Measurements from ENCODE around the gene LRRC61. TPM values are rescaled to one million over a fixed set of nuclear protein-coding genes. Genes with fewer than 3 reads are reported as not detected.

Gene LRRC61
- total and polyA plus RNA-seq, 2 of the 13 experiments (the other 11 are each of a cell fraction or from before 2014, with no cell fraction given): 33.0 to 34.8 TPM

- no peak for TF ChIP-seq YEATS4 (CRISPR knock-in tag; IDR thresholded peaks at IDR 0.05; ENCODE audit: borderline replicate concordance)
- peak; percentile 54 for TF ChIP-seq BRD4 (CRISPR knock-in tag; IDR thresholded peaks at IDR 0.05)
- 0 out of 2 replicates have a peak, but pooled peaks have one; percentile 7 for TF ChIP-seq KDM4B (CRISPR knock-in tag; IDR thresholded peaks at IDR 0.05)
- peak; percentile 9; the same call in 1 of the 2 replicates for TF ChIP-seq ATF2 (CRISPR knock-in tag; IDR thresholded peaks at IDR 0.05)
- TF ChIP-seq POLR2AphosphoS5 (IDR thresholded peaks at IDR 0.05; ENCODE audit: low read depth, low read length): peak; percentile 95
- peak in 1 of 2 experiments; percentile 70; a peak in 1 of 4 replicates for TF ChIP-seq HMGXB4 (CRISPR knock-in tag; IDR thresholded peaks at IDR 0.05; ENCODE audit: borderline replicate concordance in 1 of 2, low read depth in 1 of 2)
- 0 out of 2 replicates have a peak, but pooled peaks have one; percentile 34 for TF ChIP-seq ZNF160 (CRISPR knock-in tag; IDR thresholded peaks at IDR 0.05)
- TF ChIP-seq CEBPG (CRISPR knock-in tag; IDR thresholded peaks at IDR 0.05): 0 out of 2 replicates have a peak, but pooled peaks have one; percentile 12
- TF ChIP-seq SALL2 (CRISPR knock-in tag; IDR thresholded peaks at IDR 0.05): peak; percentile 78; the same call in 1 of the 2 replicates
- TF ChIP-seq YY1 (IDR thresholded peaks at IDR 0.05; ENCODE audit: insufficient read depth, insufficient replicate concordance, low read depth, low read length): peak; percentile 54
- TF ChIP-seq ZNF232 (CRISPR knock-in tag; IDR thresholded peaks at IDR 0.05; ENCODE audit: borderline replicate concordance): 0 out of 2 replicates have a peak, but pooled peaks have one; percentile 73
- TF ChIP-seq ZSCAN31 (CRISPR knock-in tag; IDR thresholded peaks at IDR 0.05; ENCODE audit: low read depth): peak; percentile 68; the same call in 1 of the 2 replicates
- no peak for TF ChIP-seq ZNF335 (CRISPR knock-in tag; IDR thresholded peaks at IDR 0.05)
- TF ChIP-seq ZBTB40 (IDR thresholded peaks at IDR 0.05): no peak
- peak; percentile 50 for TF ChIP-seq ZBTB40 (CRISPR knock-in tag; IDR thresholded peaks at IDR 0.05)
- TF ChIP-seq RFX5 (IDR thresholded peaks at IDR 0.05; ENCODE audit: low read depth, low read length): peak; percentile 50; the same call in 1 of the 2 replicates
- peak; percentile 75; the same call in 1 of the 2 replicates for TF ChIP-seq ZMYM3 (CRISPR knock-in tag; IDR thresholded peaks at IDR 0.05)
These were observed 60.7 kb downstream of the LRRC61 start (continued) for GRCh38 chr7:150383710-150384397.

Data from HepG2 (cell line).